HG03520 (cell line): ENCODE results near the gene UNKL.
"Not testable (repeated sequence)": the region's sequence is repeated elsewhere in the genome, so short reads cannot be mapped to it uniquely, and the experiment has no call there.

ENCODE experiments used
- ATAC-seq: cut with Tn5 transposase; IDR thresholded peaks from one replicate; pipeline ENCODE4 v1.9.1; 2021; ENCODE audit warnings: mild to moderate bottlenecking, moderate library complexity; ENCODE audit not compliant: unreplicated experiment

The UNKL gene

GRCh38 chr16:1330260-1330914 lies 84.1 kb downstream of the UNKL start:
- ATAC-seq, result no peak

GRCh38 chr16:1328961-1329360 lies 85.5 kb downstream of the UNKL start:
- ATAC-seq, result not testable (repeated sequence)

GRCh38 chr16:1328136-1328535 lies 86.4 kb downstream of the UNKL start:
- ATAC-seq, result not testable (repeated sequence)

GRCh38 chr16:1327619-1327947 lies 86.9 kb downstream of the UNKL start:
- ATAC-seq, result no peak

GRCh38 chr16:1326946-1327618 lies 87.4 kb downstream of the UNKL start:
- ATAC-seq, result no peak

- ATAC-seq, result no peak
Observed at GRCh38 chr16:1326391-1326790, 88.1 kb downstream of the UNKL start.

GRCh38 chr16:1325673-1326371 lies 88.7 kb downstream of the UNKL start:
- no peak for ATAC-seq

GRCh38 chr16:1325261-1325660 lies 89.2 kb downstream of the UNKL start:
- no peak for ATAC-seq

- ATAC-seq, result no peak
Observed at GRCh38 chr16:1324286-1324826, 90.1 kb downstream of the UNKL start.

- no peak for ATAC-seq
Observed at GRCh38 chr16:1323296-1324239, 90.9 kb downstream of the UNKL start.

GRCh38 chr16:1322407-1322806 lies 92.1 kb downstream of the UNKL start:
- no peak for ATAC-seq

GRCh38 chr16:1320658-1321240 lies 93.8 kb downstream of the UNKL start:
- no peak for ATAC-seq

- ATAC-seq, result no peak
Observed at GRCh38 chr16:1320097-1320496, 94.4 kb downstream of the UNKL start.

- no peak for ATAC-seq
Observed at GRCh38 chr16:1319041-1319440, 95.5 kb downstream of the UNKL start.

- ATAC-seq, result no peak
Observed at GRCh38 chr16:1318268-1318545, 96.3 kb downstream of the UNKL start.

GRCh38 chr16:1317479-1318267 lies 96.8 kb downstream of the UNKL start:
- no peak for ATAC-seq

GRCh38 chr16:1316033-1316405 lies 98.5 kb downstream of the UNKL start:
- ATAC-seq, result no peak

- no peak for ATAC-seq
Observed at GRCh38 chr16:1315081-1316032, 99.1 kb downstream of the UNKL start.
